ENCODE results near the gene TMEM37.

DNA sequence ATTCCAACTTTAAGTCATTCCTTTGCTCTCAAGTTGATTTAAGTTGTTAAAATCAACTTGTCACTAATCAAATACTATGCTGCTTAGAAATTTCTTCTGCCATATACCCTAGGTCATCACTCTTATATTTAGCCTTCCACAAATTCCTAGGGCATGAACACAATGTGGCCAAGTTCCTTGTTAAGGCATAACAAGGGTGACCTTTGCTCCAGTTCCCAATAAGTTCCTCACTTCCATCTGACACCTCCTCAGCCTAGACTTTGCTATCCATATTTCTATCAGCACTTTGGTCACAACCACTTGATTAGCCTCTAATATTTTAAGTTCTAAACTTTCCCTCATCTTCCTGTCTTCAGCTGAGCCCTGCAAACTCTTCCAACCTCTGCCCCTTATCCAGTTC, 9.9 kb upstream of the TMEM37 start:
- TF ChIP-seq, protein P1, sequence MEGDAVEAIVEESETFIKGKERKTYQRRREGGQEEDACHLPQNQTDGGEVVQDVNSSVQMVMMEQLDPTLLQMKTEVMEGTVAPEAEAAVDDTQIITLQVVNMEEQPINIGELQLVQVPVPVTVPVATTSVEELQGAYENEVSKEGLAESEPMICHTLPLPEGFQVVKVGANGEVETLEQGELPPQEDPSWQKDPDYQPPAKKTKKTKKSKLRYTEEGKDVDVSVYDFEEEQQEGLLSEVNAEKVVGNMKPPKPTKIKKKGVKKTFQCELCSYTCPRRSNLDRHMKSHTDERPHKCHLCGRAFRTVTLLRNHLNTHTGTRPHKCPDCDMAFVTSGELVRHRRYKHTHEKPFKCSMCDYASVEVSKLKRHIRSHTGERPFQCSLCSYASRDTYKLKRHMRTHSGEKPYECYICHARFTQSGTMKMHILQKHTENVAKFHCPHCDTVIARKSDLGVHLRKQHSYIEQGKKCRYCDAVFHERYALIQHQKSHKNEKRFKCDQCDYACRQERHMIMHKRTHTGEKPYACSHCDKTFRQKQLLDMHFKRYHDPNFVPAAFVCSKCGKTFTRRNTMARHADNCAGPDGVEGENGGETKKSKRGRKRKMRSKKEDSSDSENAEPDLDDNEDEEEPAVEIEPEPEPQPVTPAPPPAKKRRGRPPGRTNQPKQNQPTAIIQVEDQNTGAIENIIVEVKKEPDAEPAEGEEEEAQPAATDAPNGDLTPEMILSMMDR (IDR thresholded peaks at IDR 0.05; ENCODE audit: borderline replicate concordance, extremely low read depth, low read length, poor library complexity, severe bottlenecking) = no peak
- no peak for TF ChIP-seq EZH2 (IDR thresholded peaks at IDR 0.05; ENCODE audit: borderline replicate concordance, low read depth, low read length, severe bottlenecking)

Measured in DND-41 (cell line).